ENCODE results near the gene MXI1.

DNA sequence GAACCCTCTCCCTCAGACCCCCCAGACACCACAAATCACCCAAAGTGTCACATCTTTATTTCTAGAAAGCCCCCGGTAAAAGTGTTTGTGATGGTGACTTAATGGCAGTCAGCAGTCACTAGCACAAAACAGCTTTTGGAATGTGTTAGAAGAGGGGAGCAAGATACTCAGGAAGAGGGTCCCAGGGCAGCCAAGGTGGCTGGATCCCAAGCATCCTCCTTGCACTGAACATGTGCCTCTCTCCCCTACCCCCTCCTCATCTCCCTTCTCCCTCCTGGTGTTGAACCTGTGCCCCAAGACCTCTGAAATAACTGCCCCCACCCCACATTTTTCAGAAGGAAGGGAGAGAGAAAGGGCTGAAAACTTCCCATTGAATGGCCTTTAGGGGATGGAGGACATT is 37.8 kb upstream of the MXI1 start:
- TF ChIP-seq, protein P1, sequence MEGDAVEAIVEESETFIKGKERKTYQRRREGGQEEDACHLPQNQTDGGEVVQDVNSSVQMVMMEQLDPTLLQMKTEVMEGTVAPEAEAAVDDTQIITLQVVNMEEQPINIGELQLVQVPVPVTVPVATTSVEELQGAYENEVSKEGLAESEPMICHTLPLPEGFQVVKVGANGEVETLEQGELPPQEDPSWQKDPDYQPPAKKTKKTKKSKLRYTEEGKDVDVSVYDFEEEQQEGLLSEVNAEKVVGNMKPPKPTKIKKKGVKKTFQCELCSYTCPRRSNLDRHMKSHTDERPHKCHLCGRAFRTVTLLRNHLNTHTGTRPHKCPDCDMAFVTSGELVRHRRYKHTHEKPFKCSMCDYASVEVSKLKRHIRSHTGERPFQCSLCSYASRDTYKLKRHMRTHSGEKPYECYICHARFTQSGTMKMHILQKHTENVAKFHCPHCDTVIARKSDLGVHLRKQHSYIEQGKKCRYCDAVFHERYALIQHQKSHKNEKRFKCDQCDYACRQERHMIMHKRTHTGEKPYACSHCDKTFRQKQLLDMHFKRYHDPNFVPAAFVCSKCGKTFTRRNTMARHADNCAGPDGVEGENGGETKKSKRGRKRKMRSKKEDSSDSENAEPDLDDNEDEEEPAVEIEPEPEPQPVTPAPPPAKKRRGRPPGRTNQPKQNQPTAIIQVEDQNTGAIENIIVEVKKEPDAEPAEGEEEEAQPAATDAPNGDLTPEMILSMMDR (conservative IDR thresholded peaks at IDR 0.05; ENCODE audit: low read length): no peak
- no peak for TF ChIP-seq EZH2phosphoT487 (IDR thresholded peaks at IDR 0.05; ENCODE audit: borderline replicate concordance)

Measured in Loucy (cell line).